DND-41 (cell line): ENCODE measurements around the gene COL23A1.
A peak's percentile ranks its signal among the peaks of the same experiment; 100 is the strongest.

Experiments
- ATAC-seq: fragments of 200-7000 bp; cut with Tn5 transposase; 3 replicates; pipeline ENCODE4 v1.9.1; 2021; ENCODE audit warnings: low read depth; ENCODE audit not compliant: insufficient read depth
- DNase-seq: peaks from one replicate; pipeline ENCODE4 v3.0.0-alpha.2; 2020
- H2AFZ ChIP-seq: 2 replicates; pipeline ENCODE4 v1.6.0; 2012; ENCODE audit warnings: low read depth, low read length
- H3K27ac ChIP-seq: 2 replicates; pipeline ENCODE4 v1.5.1; 2012; ENCODE audit warnings: low read length, inconsistent platforms
- H3K27me3 ChIP-seq: fragments of 200-600 bp; sonication (generic); 2 replicates; pipeline ENCODE4 v1.6.0; 2012; ENCODE audit warnings: low read length, mild to moderate bottlenecking, inconsistent platforms; ENCODE audit not compliant: insufficient read depth, poor library complexity
- H3K36me3 ChIP-seq: 2 replicates; pipeline ENCODE4 v1.5.1; 2012; ENCODE audit warnings: low read length, inconsistent platforms; ENCODE audit not compliant: insufficient read depth
- H3K4me1 ChIP-seq: 2 replicates; pipeline ENCODE4 v1.5.1; 2012; ENCODE audit warnings: mild to moderate bottlenecking, low read length; ENCODE audit not compliant: insufficient read depth
- H3K4me2 ChIP-seq: 2 replicates; pipeline ENCODE4 v1.6.0; 2012; ENCODE audit warnings: mild to moderate bottlenecking, moderate library complexity, low read length, inconsistent platforms; ENCODE audit not compliant: insufficient read depth
- H3K4me3 ChIP-seq, 2 experiments: fragments of 200-600 bp in 1 of 2; shearing (Covaris generic) in 1 of 2; 2 replicates each; pipeline ENCODE4 v1.5.1; 2012 to 2016; ENCODE audit warnings: inconsistent platforms in 2 of 2, low read length in 2 of 2, mild to moderate bottlenecking in 2 of 2, low read depth in 1 of 2, moderate library complexity in 1 of 2
- H3K79me2 ChIP-seq: 2 replicates; pipeline ENCODE4 v1.6.0; 2012; ENCODE audit warnings: low read length, inconsistent platforms; ENCODE audit not compliant: insufficient read depth
- H3K9ac ChIP-seq: 2 replicates; pipeline ENCODE4 v1.6.0; 2012; ENCODE audit warnings: low read depth, mild to moderate bottlenecking, inconsistent platforms, low read length, moderate library complexity
- H3K9me3 ChIP-seq: 2 replicates; pipeline ENCODE4 v1.5.1; 2012; ENCODE audit warnings: low read length, moderate library complexity, mild to moderate bottlenecking, inconsistent platforms; ENCODE audit not compliant: insufficient read depth, severe bottlenecking
- H4K20me1 ChIP-seq: 2 replicates; pipeline ENCODE4 v1.6.0; 2012; ENCODE audit warnings: low read length; ENCODE audit not compliant: insufficient read depth
- CTCF ChIP-seq: IDR thresholded peaks from 2 replicates; pipeline ENCODE4 v1.5.1; 2012; ENCODE audit warnings: borderline replicate concordance, low read length, moderate library complexity, mild to moderate bottlenecking; ENCODE audit not compliant: poor library complexity, severe bottlenecking; ENCODE audit errors: extremely low read depth
- EZH2 ChIP-seq: IDR thresholded peaks from 3 replicates; pipeline ENCODE4 v1.6.1; 2012; ENCODE audit warnings: borderline replicate concordance, low read depth, mild to moderate bottlenecking, moderate library complexity, low read length, inconsistent platforms; ENCODE audit not compliant: severe bottlenecking

COL23A1 gene

GRCh38 chr5:178533136-178533535, 57.1 kb downstream of the COL23A1 start:
- H4K20me1 ChIP-seq, result no peaks in the 10 kb centered on the region
- DNase-seq (no peak), ATAC-seq (no peak)
- H3K4me2 ChIP-seq, result no peak overlapping the region
- no peak overlapping the region for H3K9ac ChIP-seq
- H3K36me3 ChIP-seq, result no peaks in the 10 kb centered on the region
- peak overlapping the region; percentile 19; the same call in 1 of the 2 replicates for H2AFZ ChIP-seq
- H3K79me2 ChIP-seq, result no peaks in the 10 kb centered on the region
- no peak overlapping the region for H3K4me3 ChIP-seq
- H3K27ac ChIP-seq, result peak overlapping the region; percentile 7; the same call in 1 of the 2 replicates
- H3K27me3 ChIP-seq, result no peaks in the 10 kb centered on the region
- H3K9me3 ChIP-seq, result no peaks in the 10 kb centered on the region
- no peak for TF ChIP-seq CTCF
- no peak for TF ChIP-seq EZH2
- H3K4me1 ChIP-seq, result peaks cover 19% of the 10 kb centered on the region

GRCh38 chr5:178532666-178533065, 57.5 kb downstream of the COL23A1 start:
- H3K9me3 ChIP-seq, result no peaks in the 10 kb centered on the region
- no peak overlapping the region for H3K4me3 ChIP-seq
- no peak for TF ChIP-seq CTCF
- no peak for TF ChIP-seq EZH2
- no peaks in the 10 kb centered on the region for H4K20me1 ChIP-seq
- H3K4me2 ChIP-seq, result 0 out of 2 replicates have a peak overlapping the region, but pooled peaks have one; percentile 15
- H3K36me3 ChIP-seq, result no peaks in the 10 kb centered on the region
- peak; percentile 97 for ATAC-seq
- H3K4me1 ChIP-seq, result peaks cover 19% of the 10 kb centered on the region
- DNase-seq, result peak; percentile 86
- no peaks in the 10 kb centered on the region for H3K27me3 ChIP-seq
- no peak overlapping the region for H3K9ac ChIP-seq
- H3K27ac ChIP-seq, result peak overlapping the region; percentile 10; the same call in 1 of the 2 replicates
- no peaks in the 10 kb centered on the region for H3K79me2 ChIP-seq
- peak overlapping the region; percentile 19 for H2AFZ ChIP-seq

- no peaks in the 10 kb centered on the region for H4K20me1 ChIP-seq
- peak overlapping the region; percentile 10; the same call in 1 of the 2 replicates for H3K27ac ChIP-seq
- no peaks in the 10 kb centered on the region for H3K79me2 ChIP-seq
- H3K4me2 ChIP-seq, result 0 out of 2 replicates have a peak overlapping the region, but pooled peaks have one; percentile 15
- H3K4me3 ChIP-seq, result no peak overlapping the region
- DNase-seq (no peak), ATAC-seq (no peak)
- H3K4me1 ChIP-seq, result peaks cover 19% of the 10 kb centered on the region
- H3K9ac ChIP-seq, result no peak overlapping the region
- H3K27me3 ChIP-seq, result no peaks in the 10 kb centered on the region
- H3K36me3 ChIP-seq, result no peaks in the 10 kb centered on the region
- TF ChIP-seq EZH2 (no peak), CTCF (no peak)
- no peaks in the 10 kb centered on the region for H3K9me3 ChIP-seq
- H2AFZ ChIP-seq, result no peak overlapping the region
Observed at GRCh38 chr5:178532236-178532635, 58.0 kb downstream of the COL23A1 start.

GRCh38 chr5:178531786-178532185, 58.4 kb downstream of the COL23A1 start:
- no peak overlapping the region for H3K27ac ChIP-seq
- no peaks in the 10 kb centered on the region for H3K9me3 ChIP-seq
- TF ChIP-seq EZH2, result no peak
- TF ChIP-seq CTCF, result no peak

More at GRCh38 chr5:178531786-178532185, 58.4 kb downstream of the COL23A1 start:
- no peak overlapping the region for H2AFZ ChIP-seq
- H3K9ac ChIP-seq, result no peak overlapping the region
- no peak overlapping the region for H3K4me2 ChIP-seq
- DNase-seq (peak; percentile 30), ATAC-seq (0 out of 3 replicates have a peak, but pooled peaks have one; percentile 13)
- no peak overlapping the region for H3K4me3 ChIP-seq
- no peaks in the 10 kb centered on the region for H4K20me1 ChIP-seq
- H3K27me3 ChIP-seq, result no peaks in the 10 kb centered on the region
- no peaks in the 10 kb centered on the region for H3K36me3 ChIP-seq
- no peaks in the 10 kb centered on the region for H3K79me2 ChIP-seq
- H3K4me1 ChIP-seq, result peaks cover 19% of the 10 kb centered on the region
